ENCODE data around the gene DHCR7. TPM values are rescaled to one million over a fixed set of nuclear protein-coding genes. Genes with fewer than 3 reads are reported as not detected.
"Not testable (repeated sequence)": the region's sequence is repeated elsewhere in the genome, so short reads cannot be mapped to it uniquely, and the experiment has no call there.

The DHCR7 gene
- total RNA-seq, 6 experiments from 2014 or later: 44.6 to 55.9 (median 48.9) TPM

GRCh38 chr11:71425409-71425808 is 22.8 kb downstream of the DHCR7 start:
- H3K27ac Mint-ChIP-seq: no peak overlapping the region
- H3K4me1 Mint-ChIP-seq (ENCODE audit: low read depth): peaks cover 7% of the 10 kb centered on the region; the same call in 1 of the 2 replicates
- no peak overlapping the region for H3K4me3 Mint-ChIP-seq
- H3K9me3 Mint-ChIP-seq: no peaks in the 10 kb centered on the region
- peak; percentile 4; the same call in 1 of the 2 replicates for TF ChIP-seq CTCF (IDR thresholded peaks at IDR 0.05)
- DNase-seq: no peak
- H3K27me3 Mint-ChIP-seq (ENCODE audit: insufficient read depth): peaks cover 11% of the 10 kb centered on the region
- no peaks in the 10 kb centered on the region for H3K36me3 Mint-ChIP-seq (ENCODE audit: low read depth)

DNA sequence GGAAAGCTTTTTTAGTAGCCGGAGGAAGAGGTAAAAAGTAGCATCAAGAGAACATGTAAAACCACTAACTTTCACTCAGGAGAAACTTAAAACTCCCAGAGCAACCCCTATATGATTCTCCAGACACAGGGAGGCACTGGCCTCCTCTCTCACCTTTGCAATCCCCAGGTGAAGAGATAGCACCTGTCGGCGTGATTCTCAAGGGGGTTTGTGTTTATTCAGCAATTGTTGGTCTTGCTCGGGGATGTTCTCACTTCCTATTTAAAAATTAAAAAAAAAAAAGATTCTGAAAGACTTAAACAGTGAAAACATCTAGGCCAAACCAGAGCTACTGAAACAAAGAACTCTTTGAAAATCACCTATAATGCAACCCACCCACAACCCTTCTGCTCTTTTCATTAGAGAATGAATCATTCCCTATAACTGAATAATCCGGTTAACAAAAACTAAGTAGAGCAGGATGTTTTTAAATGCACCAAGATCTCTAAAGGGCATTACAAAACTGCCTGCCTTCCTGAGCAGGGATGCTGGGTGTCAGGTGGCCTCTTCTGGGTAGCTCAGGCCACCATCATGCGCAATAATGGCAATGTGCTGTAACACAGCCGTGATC is 24.9 kb downstream of the DHCR7 start:
- Mint-ChIP-seq H3K27ac (no peak overlapping the region), H3K4me3 (no peak overlapping the region), H3K36me3 (ENCODE audit: low read depth) (no peaks in the 10 kb centered on the region), H3K9me3 (no peaks in the 10 kb centered on the region), H3K27me3 (ENCODE audit: insufficient read depth) (peaks cover 6% of the 10 kb centered on the region), H3K4me1 (ENCODE audit: low read depth) (peaks cover 7% of the 10 kb centered on the region; the same call in 1 of the 2 replicates)
- TF ChIP-seq CTCF (IDR thresholded peaks at IDR 0.05): no peak
- no peak for DNase-seq

DNA sequence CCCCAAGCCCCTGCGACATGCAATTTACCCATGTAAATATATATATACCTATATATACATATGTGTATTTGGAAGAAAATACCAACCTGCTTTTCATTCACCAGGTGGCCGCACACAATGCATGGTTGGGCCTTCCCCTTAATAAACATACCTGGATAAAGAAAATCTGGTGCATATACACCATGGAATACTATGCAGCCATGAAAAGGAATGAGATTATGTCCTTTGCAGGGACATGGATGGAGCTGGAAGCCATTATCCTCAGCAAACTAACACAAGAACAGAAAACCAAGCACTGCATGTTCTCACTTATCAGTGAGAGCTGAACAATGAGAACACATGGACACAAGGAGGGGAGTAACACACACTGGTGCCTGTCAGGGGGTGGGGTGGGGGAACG is 25.9 kb downstream of the DHCR7 start:
- peaks cover 16% of the 10 kb centered on the region for H3K27me3 Mint-ChIP-seq (ENCODE audit: insufficient read depth)
- DNase-seq: not testable (repeated sequence)

GRCh38 chr11:71421392-71421950 is 26.7 kb downstream of the DHCR7 start:
- no peak for DNase-seq
- no peaks in the 10 kb centered on the region for H3K9me3 Mint-ChIP-seq
- no peaks in the 10 kb centered on the region for H3K36me3 Mint-ChIP-seq (ENCODE audit: low read depth)
- no peak overlapping the region for H3K4me3 Mint-ChIP-seq
- peaks cover 18% of the 10 kb centered on the region for H3K27me3 Mint-ChIP-seq (ENCODE audit: insufficient read depth)
- no peak overlapping the region for H3K27ac Mint-ChIP-seq
- H3K4me1 Mint-ChIP-seq (ENCODE audit: low read depth): peaks cover 4% of the 10 kb centered on the region; the same call in 1 of the 2 replicates
- no peak for TF ChIP-seq CTCF (IDR thresholded peaks at IDR 0.05)

More for the DNA sequence above, 25.9 kb downstream of the DHCR7 start:
- not testable (repeated sequence) for H3K27ac Mint-ChIP-seq; H3K9me3 Mint-ChIP-seq; H3K4me3 Mint-ChIP-seq; H3K4me1 Mint-ChIP-seq (ENCODE audit: low read depth); H3K36me3 Mint-ChIP-seq (ENCODE audit: low read depth)

DNA sequence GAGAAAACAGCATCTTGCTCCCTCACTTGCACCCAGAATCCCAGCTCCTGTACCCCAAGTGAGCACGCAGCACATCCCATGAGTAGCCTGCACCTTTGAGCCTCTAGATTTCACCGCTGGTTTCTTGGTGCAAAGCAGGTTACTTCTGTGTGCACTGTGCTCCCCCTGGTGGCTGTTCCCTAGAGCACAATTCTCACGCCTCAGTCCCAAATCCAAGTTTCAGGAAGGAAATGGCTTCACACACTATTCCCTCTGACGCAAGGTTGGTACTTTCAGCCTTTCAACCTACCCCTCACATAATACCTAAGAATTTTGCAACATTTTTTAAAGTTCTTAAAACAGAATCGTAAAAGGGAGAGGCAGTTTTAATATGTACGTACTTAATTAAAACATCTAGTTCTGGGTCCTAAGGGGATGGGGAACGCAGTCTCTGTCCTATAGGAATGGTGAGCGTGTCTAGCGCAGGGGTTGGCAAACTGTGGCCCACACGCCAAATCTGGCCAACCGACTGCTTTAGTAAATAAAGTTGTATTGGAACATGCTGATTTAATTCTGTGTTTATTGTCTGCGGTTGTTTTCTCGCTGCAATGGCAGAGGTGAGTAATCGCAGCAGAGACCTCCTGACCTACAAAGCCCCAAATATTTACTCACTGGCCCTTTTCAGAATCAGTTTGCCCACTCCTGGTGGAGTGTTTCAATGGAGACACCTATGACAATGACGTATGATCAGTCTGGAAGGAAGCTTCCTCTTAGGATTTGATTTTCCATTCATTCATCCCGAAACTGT is 27.5 kb downstream of the DHCR7 start:
- Mint-ChIP-seq H3K27ac (no peak overlapping the region), H3K27me3 (ENCODE audit: insufficient read depth) (peaks cover 24% of the 10 kb centered on the region), H3K9me3 (no peaks in the 10 kb centered on the region), H3K4me1 (ENCODE audit: low read depth) (no peaks in the 10 kb centered on the region), H3K36me3 (ENCODE audit: low read depth) (no peaks in the 10 kb centered on the region), H3K4me3 (no peak overlapping the region)
- peak; percentile 87 for TF ChIP-seq CTCF (IDR thresholded peaks at IDR 0.05)
- DNase-seq: peak; percentile 13

DNA sequence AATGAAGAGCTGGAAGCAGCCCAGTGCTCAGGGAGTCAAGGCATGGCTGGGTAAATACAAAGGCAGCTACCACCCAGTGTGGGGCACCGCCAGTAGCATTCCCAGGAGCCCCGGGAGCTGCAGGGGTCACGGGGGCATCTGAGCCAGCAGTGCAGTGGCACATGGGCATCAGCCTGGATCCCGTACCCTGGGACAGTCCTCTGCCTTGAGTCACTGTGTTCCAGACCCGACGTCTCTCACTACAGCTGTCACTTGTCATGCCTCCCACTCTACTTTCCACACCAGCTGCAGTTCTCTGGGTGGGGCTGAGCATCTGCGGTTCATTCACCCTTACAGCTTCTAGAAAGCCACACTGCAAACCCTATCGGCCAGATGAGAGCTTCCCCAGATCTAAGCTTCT is 29.6 kb downstream of the DHCR7 start:
- no peaks in the 10 kb centered on the region for H3K4me1 Mint-ChIP-seq (ENCODE audit: low read depth)
- peaks cover 27% of the 10 kb centered on the region for H3K27me3 Mint-ChIP-seq (ENCODE audit: insufficient read depth)
- H3K36me3 Mint-ChIP-seq (ENCODE audit: low read depth): no peaks in the 10 kb centered on the region
- no peak for TF ChIP-seq CTCF (IDR thresholded peaks at IDR 0.05)
- H3K4me3 Mint-ChIP-seq: no peak overlapping the region
- DNase-seq: no peak
- no peak overlapping the region for H3K27ac Mint-ChIP-seq
- no peaks in the 10 kb centered on the region; the same call in 1 of the 2 replicates for H3K9me3 Mint-ChIP-seq
